GM19193 (cell line): ENCODE data around the gene SIN3B.

Experiments
- POLR2A ChIP-seq: IDR thresholded peaks from 4 replicates; pipeline ENCODE4 v1.6.1; 2011; ENCODE audit not compliant: insufficient read depth, insufficient read length; ENCODE audit errors: extremely low read depth

Gene SIN3B

GRCh38 chr19:16873594-16873993 lies 44.4 kb downstream of the SIN3B start:
- TF ChIP-seq POLR2A, result no peak

GRCh38 chr19:16874250-16874977 lies 45.2 kb downstream of the SIN3B start:
- no peak for TF ChIP-seq POLR2A

- no peak for TF ChIP-seq POLR2A
These were observed 46.7 kb downstream of the SIN3B start for GRCh38 chr19:16875584-16876555.

GRCh38 chr19:16876904-16877361 lies 47.7 kb downstream of the SIN3B start:
- no peak for TF ChIP-seq POLR2A

- TF ChIP-seq POLR2A, result no peak
These were observed 48.4 kb downstream of the SIN3B start for GRCh38 chr19:16877581-16877980.

GRCh38 chr19:16878181-16878965 lies 49.2 kb downstream of the SIN3B start:
- no peak for TF ChIP-seq POLR2A

GRCh38 chr19:16880884-16881554 lies 51.8 kb downstream of the SIN3B start:
- TF ChIP-seq POLR2A, result no peak

- TF ChIP-seq POLR2A, result no peak
These were observed 52.9 kb downstream of the SIN3B start for GRCh38 chr19:16882146-16882545.

GRCh38 chr19:16883522-16883921 lies 54.3 kb downstream of the SIN3B start:
- no peak for TF ChIP-seq POLR2A

- TF ChIP-seq POLR2A, result no peak
These were observed 56.0 kb downstream of the SIN3B start for GRCh38 chr19:16885166-16885565.

GRCh38 chr19:16886305-16886880 lies 57.2 kb downstream of the SIN3B start:
- TF ChIP-seq POLR2A, result no peak

- TF ChIP-seq POLR2A, result no peak
These were observed 58.4 kb downstream of the SIN3B start for GRCh38 chr19:16887353-16888265.
